Measurements from ENCODE around the gene ABCA3.

GRCh38 chr16:2226245-2226793, 114.2 kb downstream of the ABCA3 start:
- TF ChIP-seq CTCF (IDR thresholded peaks at IDR 0.05; ENCODE audit: low read depth, low read length), result no peak
- TF ChIP-seq EZH2phosphoT487 (IDR thresholded peaks at IDR 0.05; ENCODE audit: low read depth), result no peak
